ENCODE data around the gene ZSCAN5A. TPM values are rescaled to one million over a fixed set of nuclear protein-coding genes. Genes with fewer than 3 reads are reported as not detected.
"Not testable (repeated sequence)": the region's sequence is repeated elsewhere in the genome, so short reads cannot be mapped to it uniquely, and the experiment has no call there.

ZSCAN5A gene
- total RNA-seq, 1 experiment from 2014 or later: 10.4 TPM

DNA sequence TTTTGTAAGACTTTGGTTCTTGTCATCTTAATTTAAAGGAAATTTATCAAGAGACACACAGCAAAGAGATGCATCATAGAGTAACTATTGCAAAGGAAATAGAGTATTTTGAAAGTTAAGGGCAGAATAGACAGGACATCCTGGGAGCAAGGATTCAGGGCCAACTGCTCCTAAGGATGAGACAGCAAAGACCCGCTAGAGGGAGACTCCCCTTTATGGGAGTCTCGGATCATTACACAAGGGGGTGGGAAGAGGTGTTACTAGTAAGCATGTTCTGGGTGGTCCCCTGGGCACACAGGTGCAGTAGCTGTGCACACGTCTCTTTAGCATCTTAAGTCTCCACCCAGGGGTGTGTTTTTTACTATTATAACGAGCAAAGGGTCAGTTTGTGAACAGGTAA, 102.9 kb downstream of the ZSCAN5A start:
- Mint-ChIP-seq H3K4me1 (peaks cover 6% of the 10 kb centered on the region), H3K36me3 (no peaks in the 10 kb centered on the region), H3K9me3 (no peaks in the 10 kb centered on the region; the same call in 1 of the 2 replicates), H3K27me3 (ENCODE audit: low read depth) (peaks cover 8% of the 10 kb centered on the region), H3K27ac (no peak overlapping the region), H3K4me3 (no peak overlapping the region)
- no peak for TF ChIP-seq ZBTB21 (CRISPR knock-in tag; IDR thresholded peaks at IDR 0.05; ENCODE audit: borderline replicate concordance)
- TF ChIP-seq MXD4 (CRISPR knock-in tag; IDR thresholded peaks at IDR 0.05; ENCODE audit: borderline replicate concordance): no peak
- POLR2A ChIA-PET: no interaction called here
- CTCF ChIA-PET: interaction anchor here (1.5 to 2.6 kb wide), 2 partner anchors 57 to 98 kb away, joined by 3 to 8 read pairs; no protein-coding TSS in a partner anchor
- no peak for ATAC-seq
- no peak for DNase-seq (ENCODE audit: low spot score)

DNA sequence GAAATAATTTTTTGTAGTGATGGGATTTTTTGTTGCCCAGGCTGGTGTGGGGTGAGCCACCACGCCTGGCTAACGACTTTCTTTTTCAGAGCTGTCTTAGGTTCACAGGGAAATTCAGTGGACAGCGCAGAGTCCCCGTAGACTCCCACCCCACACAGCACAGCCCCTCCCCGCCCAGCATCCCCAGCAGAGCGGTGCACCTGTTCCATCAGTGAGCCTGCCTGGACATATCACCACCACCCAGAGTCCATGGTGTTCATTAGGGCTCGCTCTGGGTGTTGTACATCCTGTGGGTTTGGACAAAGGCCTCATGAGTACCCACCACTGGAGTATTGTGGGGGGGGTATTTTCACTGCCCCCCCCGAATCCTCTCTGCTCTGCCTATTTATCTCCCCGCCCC, 104.6 kb downstream of the ZSCAN5A start:
- not testable (repeated sequence) for H3K36me3 Mint-ChIP-seq; DNase-seq (ENCODE audit: low spot score); ATAC-seq; H3K4me3 Mint-ChIP-seq; H3K4me1 Mint-ChIP-seq; H3K9me3 Mint-ChIP-seq; H3K27ac Mint-ChIP-seq
- ChIA-PET CTCF (interaction anchor here (1.6 to 1.9 kb wide), 3 partner anchors 38 to 105 kb away, joined by 3 to 5 read pairs (median 4); no protein-coding TSS in a partner anchor), POLR2A (interaction anchor here (0.7 kb wide), 1 partner anchor 29 kb away, joined by 3 read pairs; no protein-coding TSS in a partner anchor)
- peaks cover 14% of the 10 kb centered on the region for H3K27me3 Mint-ChIP-seq (ENCODE audit: low read depth)

DNA sequence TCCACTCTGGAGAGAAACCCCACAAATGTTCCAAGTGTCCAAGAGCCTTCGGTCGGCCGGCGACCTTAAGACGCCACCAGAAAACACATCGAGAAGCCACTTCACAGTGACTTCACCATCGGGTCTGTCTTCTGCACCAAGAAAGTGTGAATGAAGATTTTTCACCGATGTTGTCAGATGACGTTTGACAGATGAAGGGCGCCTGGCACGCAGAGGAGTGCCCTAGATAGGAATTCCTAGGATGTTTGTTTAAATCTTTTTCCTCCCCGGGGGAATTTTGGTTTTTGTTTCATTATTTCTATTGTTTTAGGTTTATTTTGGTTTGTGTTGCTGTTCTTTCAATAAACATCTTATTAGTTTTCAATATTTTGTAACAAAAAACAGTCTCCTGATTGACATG, 105.5 kb downstream of the ZSCAN5A start:
- TF ChIP-seq, protein P1, sequence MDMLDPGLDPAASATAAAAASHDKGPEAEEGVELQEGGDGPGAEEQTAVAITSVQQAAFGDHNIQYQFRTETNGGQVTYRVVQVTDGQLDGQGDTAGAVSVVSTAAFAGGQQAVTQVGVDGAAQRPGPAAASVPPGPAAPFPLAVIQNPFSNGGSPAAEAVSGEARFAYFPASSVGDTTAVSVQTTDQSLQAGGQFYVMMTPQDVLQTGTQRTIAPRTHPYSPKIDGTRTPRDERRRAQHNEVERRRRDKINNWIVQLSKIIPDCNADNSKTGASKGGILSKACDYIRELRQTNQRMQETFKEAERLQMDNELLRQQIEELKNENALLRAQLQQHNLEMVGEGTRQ (CRISPR knock-in tag; IDR thresholded peaks at IDR 0.05): no peak
- TF ChIP-seq, protein P2, sequence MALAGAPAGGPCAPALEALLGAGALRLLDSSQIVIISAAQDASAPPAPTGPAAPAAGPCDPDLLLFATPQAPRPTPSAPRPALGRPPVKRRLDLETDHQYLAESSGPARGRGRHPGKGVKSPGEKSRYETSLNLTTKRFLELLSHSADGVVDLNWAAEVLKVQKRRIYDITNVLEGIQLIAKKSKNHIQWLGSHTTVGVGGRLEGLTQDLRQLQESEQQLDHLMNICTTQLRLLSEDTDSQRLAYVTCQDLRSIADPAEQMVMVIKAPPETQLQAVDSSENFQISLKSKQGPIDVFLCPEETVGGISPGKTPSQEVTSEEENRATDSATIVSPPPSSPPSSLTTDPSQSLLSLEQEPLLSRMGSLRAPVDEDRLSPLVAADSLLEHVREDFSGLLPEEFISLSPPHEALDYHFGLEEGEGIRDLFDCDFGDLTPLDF (CRISPR knock-in tag; IDR thresholded peaks at IDR 0.05): no peak
- no peak for TF ChIP-seq PRRX2 (CRISPR knock-in tag; IDR thresholded peaks at IDR 0.05)
- TF ChIP-seq, protein P3, sequence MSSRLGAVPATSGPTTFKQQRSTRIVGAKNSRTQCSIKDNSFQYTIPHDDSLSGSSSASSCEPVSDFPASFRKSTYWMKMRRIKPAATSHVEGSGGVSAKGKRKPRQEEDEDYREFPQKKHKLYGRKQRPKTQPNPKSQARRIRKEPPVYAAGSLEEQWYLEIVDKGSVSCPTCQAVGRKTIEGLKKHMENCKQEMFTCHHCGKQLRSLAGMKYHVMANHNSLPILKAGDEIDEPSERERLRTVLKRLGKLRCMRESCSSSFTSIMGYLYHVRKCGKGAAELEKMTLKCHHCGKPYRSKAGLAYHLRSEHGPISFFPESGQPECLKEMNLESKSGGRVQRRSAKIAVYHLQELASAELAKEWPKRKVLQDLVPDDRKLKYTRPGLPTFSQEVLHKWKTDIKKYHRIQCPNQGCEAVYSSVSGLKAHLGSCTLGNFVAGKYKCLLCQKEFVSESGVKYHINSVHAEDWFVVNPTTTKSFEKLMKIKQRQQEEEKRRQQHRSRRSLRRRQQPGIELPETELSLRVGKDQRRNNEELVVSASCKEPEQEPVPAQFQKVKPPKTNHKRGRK (CRISPR knock-in tag; IDR thresholded peaks at IDR 0.05; ENCODE audit: borderline replicate concordance): no peak
- Mint-ChIP-seq H3K27ac (no peak overlapping the region), H3K36me3 (no peaks in the 10 kb centered on the region), H3K27me3 (ENCODE audit: low read depth) (peaks cover 13% of the 10 kb centered on the region), H3K4me3 (no peak overlapping the region), H3K4me1 (no peaks in the 10 kb centered on the region), H3K9me3 (no peaks in the 10 kb centered on the region; the same call in 1 of the 2 replicates)
- ChIA-PET CTCF (interaction anchor here (1.7 to 1.9 kb wide), 2 partner anchors 37 to 104 kb away, joined by 4 to 5 read pairs; no protein-coding TSS in a partner anchor), POLR2A (no interaction called here)
- ATAC-seq (no peak), DNase-seq (ENCODE audit: low spot score) (no peak)

DNA sequence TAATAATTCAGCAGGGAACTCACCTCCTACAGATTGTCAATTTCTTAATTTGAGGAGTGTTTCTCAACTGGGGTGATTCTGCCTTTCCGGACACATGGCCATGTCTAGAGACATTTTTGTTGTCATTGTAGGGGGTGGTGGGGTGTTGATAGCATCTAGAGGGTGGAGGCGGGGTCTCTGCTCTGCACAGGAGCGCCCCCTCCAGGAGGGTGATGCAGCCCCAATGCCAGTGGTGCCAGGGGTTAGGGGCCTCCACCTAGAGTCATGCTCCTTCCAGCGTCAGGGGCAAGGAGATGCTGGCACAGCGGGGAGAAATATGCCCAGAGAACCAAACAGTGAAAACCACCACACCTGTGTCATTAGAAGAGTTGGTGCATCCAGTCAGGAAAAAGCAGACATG, 107.1 kb downstream of the ZSCAN5A start:
- H3K36me3 Mint-ChIP-seq; DNase-seq (ENCODE audit: low spot score); H3K4me1 Mint-ChIP-seq; H3K27ac Mint-ChIP-seq; H3K9me3 Mint-ChIP-seq; H3K4me3 Mint-ChIP-seq; POLR2A ChIA-PET; CTCF ChIA-PET: not testable (repeated sequence)
- ATAC-seq: peak; percentile 95
- peaks cover 18% of the 10 kb centered on the region for H3K27me3 Mint-ChIP-seq (ENCODE audit: low read depth)

DNA sequence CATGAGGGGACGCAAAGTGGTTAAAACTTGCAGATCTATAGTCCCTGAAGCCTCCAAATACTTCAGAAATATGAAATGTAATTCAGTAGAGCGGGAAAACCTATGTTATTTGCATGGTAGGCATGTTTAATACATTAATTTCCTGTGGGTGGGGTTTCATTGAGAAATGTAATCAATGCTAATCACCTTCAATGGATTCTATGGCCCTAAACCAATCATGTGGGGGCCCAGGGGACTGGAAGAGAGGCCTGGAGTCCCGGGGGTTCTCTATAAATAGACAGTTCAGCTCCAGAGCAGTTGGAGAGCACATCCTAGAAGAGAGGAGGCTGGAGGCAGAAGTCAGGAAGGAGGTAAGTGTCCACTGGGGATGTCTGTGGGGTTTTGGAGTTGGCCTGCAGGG, 112.7 kb downstream of the ZSCAN5A start, which contains the start of gene ZSCAN5C:
Gene ZSCAN5C (plus strand): TSS at position 301 of the 400 bp plus-strand sequence. CDS start 3,641 bp downstream, outside the sequence.
- Mint-ChIP-seq H3K4me1 (peaks cover 7% of the 10 kb centered on the region; the same call in 1 of the 2 replicates), H3K27ac (no peak within 1 kb of the TSS), H3K27me3 (ENCODE audit: low read depth) (peaks cover 22% of the 10 kb centered on the region), H3K4me3 (no peak within 1 kb of the TSS), H3K36me3 (no peaks in the 10 kb centered on the region), H3K9me3 (no peaks in the 10 kb centered on the region)
- no peak for ATAC-seq
- ChIA-PET POLR2A (no interaction called here), CTCF (no interaction called here)
- no peak for DNase-seq (ENCODE audit: low spot score)
- TF ChIP-seq, protein P4, sequence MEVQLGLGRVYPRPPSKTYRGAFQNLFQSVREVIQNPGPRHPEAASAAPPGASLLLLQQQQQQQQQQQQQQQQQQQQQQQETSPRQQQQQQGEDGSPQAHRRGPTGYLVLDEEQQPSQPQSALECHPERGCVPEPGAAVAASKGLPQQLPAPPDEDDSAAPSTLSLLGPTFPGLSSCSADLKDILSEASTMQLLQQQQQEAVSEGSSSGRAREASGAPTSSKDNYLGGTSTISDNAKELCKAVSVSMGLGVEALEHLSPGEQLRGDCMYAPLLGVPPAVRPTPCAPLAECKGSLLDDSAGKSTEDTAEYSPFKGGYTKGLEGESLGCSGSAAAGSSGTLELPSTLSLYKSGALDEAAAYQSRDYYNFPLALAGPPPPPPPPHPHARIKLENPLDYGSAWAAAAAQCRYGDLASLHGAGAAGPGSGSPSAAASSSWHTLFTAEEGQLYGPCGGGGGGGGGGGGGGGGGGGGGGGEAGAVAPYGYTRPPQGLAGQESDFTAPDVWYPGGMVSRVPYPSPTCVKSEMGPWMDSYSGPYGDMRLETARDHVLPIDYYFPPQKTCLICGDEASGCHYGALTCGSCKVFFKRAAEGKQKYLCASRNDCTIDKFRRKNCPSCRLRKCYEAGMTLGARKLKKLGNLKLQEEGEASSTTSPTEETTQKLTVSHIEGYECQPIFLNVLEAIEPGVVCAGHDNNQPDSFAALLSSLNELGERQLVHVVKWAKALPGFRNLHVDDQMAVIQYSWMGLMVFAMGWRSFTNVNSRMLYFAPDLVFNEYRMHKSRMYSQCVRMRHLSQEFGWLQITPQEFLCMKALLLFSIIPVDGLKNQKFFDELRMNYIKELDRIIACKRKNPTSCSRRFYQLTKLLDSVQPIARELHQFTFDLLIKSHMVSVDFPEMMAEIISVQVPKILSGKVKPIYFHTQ (CRISPR knock-in tag; IDR thresholded peaks at IDR 0.05): no peak
- TF ChIP-seq, protein P5, sequence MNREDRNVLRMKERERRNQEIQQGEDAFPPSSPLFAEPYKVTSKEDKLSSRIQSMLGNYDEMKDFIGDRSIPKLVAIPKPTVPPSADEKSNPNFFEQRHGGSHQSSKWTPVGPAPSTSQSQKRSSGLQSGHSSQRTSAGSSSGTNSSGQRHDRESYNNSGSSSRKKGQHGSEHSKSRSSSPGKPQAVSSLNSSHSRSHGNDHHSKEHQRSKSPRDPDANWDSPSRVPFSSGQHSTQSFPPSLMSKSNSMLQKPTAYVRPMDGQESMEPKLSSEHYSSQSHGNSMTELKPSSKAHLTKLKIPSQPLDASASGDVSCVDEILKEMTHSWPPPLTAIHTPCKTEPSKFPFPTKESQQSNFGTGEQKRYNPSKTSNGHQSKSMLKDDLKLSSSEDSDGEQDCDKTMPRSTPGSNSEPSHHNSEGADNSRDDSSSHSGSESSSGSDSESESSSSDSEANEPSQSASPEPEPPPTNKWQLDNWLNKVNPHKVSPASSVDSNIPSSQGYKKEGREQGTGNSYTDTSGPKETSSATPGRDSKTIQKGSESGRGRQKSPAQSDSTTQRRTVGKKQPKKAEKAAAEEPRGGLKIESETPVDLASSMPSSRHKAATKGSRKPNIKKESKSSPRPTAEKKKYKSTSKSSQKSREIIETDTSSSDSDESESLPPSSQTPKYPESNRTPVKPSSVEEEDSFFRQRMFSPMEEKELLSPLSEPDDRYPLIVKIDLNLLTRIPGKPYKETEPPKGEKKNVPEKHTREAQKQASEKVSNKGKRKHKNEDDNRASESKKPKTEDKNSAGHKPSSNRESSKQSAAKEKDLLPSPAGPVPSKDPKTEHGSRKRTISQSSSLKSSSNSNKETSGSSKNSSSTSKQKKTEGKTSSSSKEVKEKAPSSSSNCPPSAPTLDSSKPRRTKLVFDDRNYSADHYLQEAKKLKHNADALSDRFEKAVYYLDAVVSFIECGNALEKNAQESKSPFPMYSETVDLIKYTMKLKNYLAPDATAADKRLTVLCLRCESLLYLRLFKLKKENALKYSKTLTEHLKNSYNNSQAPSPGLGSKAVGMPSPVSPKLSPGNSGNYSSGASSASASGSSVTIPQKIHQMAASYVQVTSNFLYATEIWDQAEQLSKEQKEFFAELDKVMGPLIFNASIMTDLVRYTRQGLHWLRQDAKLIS (CRISPR knock-in tag; IDR thresholded peaks at IDR 0.05; ENCODE audit: borderline replicate concordance): no peak
- no peak for TF ChIP-seq ZNF396 (CRISPR knock-in tag; IDR thresholded peaks at IDR 0.05; ENCODE audit: borderline replicate concordance)
- TF ChIP-seq, protein P6, sequence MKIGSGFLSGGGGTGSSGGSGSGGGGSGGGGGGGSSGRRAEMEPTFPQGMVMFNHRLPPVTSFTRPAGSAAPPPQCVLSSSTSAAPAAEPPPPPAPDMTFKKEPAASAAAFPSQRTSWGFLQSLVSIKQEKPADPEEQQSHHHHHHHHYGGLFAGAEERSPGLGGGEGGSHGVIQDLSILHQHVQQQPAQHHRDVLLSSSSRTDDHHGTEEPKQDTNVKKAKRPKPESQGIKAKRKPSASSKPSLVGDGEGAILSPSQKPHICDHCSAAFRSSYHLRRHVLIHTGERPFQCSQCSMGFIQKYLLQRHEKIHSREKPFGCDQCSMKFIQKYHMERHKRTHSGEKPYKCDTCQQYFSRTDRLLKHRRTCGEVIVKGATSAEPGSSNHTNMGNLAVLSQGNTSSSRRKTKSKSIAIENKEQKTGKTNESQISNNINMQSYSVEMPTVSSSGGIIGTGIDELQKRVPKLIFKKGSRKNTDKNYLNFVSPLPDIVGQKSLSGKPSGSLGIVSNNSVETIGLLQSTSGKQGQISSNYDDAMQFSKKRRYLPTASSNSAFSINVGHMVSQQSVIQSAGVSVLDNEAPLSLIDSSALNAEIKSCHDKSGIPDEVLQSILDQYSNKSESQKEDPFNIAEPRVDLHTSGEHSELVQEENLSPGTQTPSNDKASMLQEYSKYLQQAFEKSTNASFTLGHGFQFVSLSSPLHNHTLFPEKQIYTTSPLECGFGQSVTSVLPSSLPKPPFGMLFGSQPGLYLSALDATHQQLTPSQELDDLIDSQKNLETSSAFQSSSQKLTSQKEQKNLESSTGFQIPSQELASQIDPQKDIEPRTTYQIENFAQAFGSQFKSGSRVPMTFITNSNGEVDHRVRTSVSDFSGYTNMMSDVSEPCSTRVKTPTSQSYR (CRISPR knock-in tag; IDR thresholded peaks at IDR 0.05): no peak
- TF ChIP-seq NR3C1 (CRISPR knock-in tag; conservative IDR thresholded peaks at IDR 0.05; ENCODE audit: low read depth): no peak

Data from WTC11 (cell line).